ENCODE measurements around the gene EDARADD.
A peak's percentile ranks its signal among the peaks of the same experiment; 100 is the strongest.
"Not testable (repeated sequence)": the region's sequence is repeated elsewhere in the genome, so short reads cannot be mapped to it uniquely, and the experiment has no call there.

EDARADD gene

GRCh38 chr1:236471653-236472052, 77.6 kb downstream of the EDARADD start:
- Mint-ChIP-seq H3K4me1 (ENCODE audit: low read depth) (peaks cover 2% of the 10 kb centered on the region), H3K4me3 (no peak overlapping the region), H3K27ac (no peak overlapping the region), H3K9me3 (no peaks in the 10 kb centered on the region), H3K27me3 (peaks cover 5% of the 10 kb centered on the region), H3K36me3 (ENCODE audit: low read depth) (peaks cover 2% of the 10 kb centered on the region)
- no peak for DNase-seq

- H3K27ac Mint-ChIP-seq = no peak overlapping the region
- DNase-seq = no peak
Observed at GRCh38 chr1:236472850-236473788, 79.0 kb downstream of the EDARADD start.

GRCh38 chr1:236476019-236476418, 81.9 kb downstream of the EDARADD start:
- Mint-ChIP-seq H3K27ac (no peak overlapping the region), H3K27me3 (peaks cover 5% of the 10 kb centered on the region), H3K4me3 (no peak overlapping the region), H3K36me3 (ENCODE audit: low read depth) (peaks cover under 1% of the 10 kb centered on the region), H3K4me1 (ENCODE audit: low read depth) (no peaks in the 10 kb centered on the region), H3K9me3 (no peaks in the 10 kb centered on the region)
- no peak for DNase-seq

More at GRCh38 chr1:236472850-236473788, 79.0 kb downstream of the EDARADD start:
- Mint-ChIP-seq H3K27me3 (peaks cover 5% of the 10 kb centered on the region), H3K4me3 (no peak overlapping the region), H3K9me3 (no peaks in the 10 kb centered on the region), H3K36me3 (ENCODE audit: low read depth) (peaks cover 2% of the 10 kb centered on the region), H3K4me1 (ENCODE audit: low read depth) (peaks cover 2% of the 10 kb centered on the region)

- H3K27ac Mint-ChIP-seq = no peak overlapping the region
- H3K27me3 Mint-ChIP-seq = no peaks in the 10 kb centered on the region
- peaks cover under 1% of the 10 kb centered on the region for H3K4me1 Mint-ChIP-seq (ENCODE audit: low read depth)
- no peak for DNase-seq
- peaks cover 9% of the 10 kb centered on the region for H3K36me3 Mint-ChIP-seq (ENCODE audit: low read depth)
- H3K4me3 Mint-ChIP-seq = no peak overlapping the region
- H3K9me3 Mint-ChIP-seq = no peaks in the 10 kb centered on the region
Observed at GRCh38 chr1:236480758-236481436, 86.8 kb downstream of the EDARADD start.

GRCh38 chr1:236484310-236484971, 90.4 kb downstream of the EDARADD start:
- peaks cover 16% of the 10 kb centered on the region for H3K4me1 Mint-ChIP-seq (ENCODE audit: low read depth)
- H3K9me3 Mint-ChIP-seq = no peaks in the 10 kb centered on the region
- DNase-seq = no peak
- H3K27me3 Mint-ChIP-seq = no peaks in the 10 kb centered on the region
- H3K27ac Mint-ChIP-seq = no peak overlapping the region
- H3K36me3 Mint-ChIP-seq (ENCODE audit: low read depth) = peaks cover 9% of the 10 kb centered on the region
- no peak overlapping the region for H3K4me3 Mint-ChIP-seq

GRCh38 chr1:236486356-236487002, 92.4 kb downstream of the EDARADD start:
- Mint-ChIP-seq H3K36me3 (ENCODE audit: low read depth) (peaks cover 9% of the 10 kb centered on the region), H3K4me1 (ENCODE audit: low read depth) (peaks cover 24% of the 10 kb centered on the region), H3K27me3 (peaks cover 7% of the 10 kb centered on the region), H3K9me3 (no peaks in the 10 kb centered on the region), H3K4me3 (no peak overlapping the region), H3K27ac (peak overlapping the region; percentile 3)
- no peak for DNase-seq

GRCh38 chr1:236489161-236489560, 95.1 kb downstream of the EDARADD start:
- H3K9me3 Mint-ChIP-seq; DNase-seq; H3K36me3 Mint-ChIP-seq (ENCODE audit: low read depth); H3K4me3 Mint-ChIP-seq; H3K27ac Mint-ChIP-seq: not testable (repeated sequence)
- Mint-ChIP-seq H3K27me3 (peaks cover 12% of the 10 kb centered on the region), H3K4me1 (ENCODE audit: low read depth) (peaks cover 28% of the 10 kb centered on the region)

GRCh38 chr1:236489710-236490377, 95.8 kb downstream of the EDARADD start:
- no peak overlapping the region for H3K27ac Mint-ChIP-seq
- peaks cover 12% of the 10 kb centered on the region for H3K27me3 Mint-ChIP-seq
- no peaks in the 10 kb centered on the region for H3K36me3 Mint-ChIP-seq (ENCODE audit: low read depth)
- H3K4me3 Mint-ChIP-seq = no peak overlapping the region
- no peaks in the 10 kb centered on the region for H3K9me3 Mint-ChIP-seq
- no peak for DNase-seq
- H3K4me1 Mint-ChIP-seq (ENCODE audit: low read depth) = peaks cover 28% of the 10 kb centered on the region

- Mint-ChIP-seq H3K4me3 (no peak overlapping the region), H3K9me3 (no peaks in the 10 kb centered on the region), H3K27me3 (peaks cover 12% of the 10 kb centered on the region), H3K4me1 (ENCODE audit: low read depth) (peaks cover 24% of the 10 kb centered on the region), H3K36me3 (ENCODE audit: low read depth) (no peaks in the 10 kb centered on the region), H3K27ac (no peak overlapping the region)
- no peak for DNase-seq
Observed at GRCh38 chr1:236491469-236492136, 97.5 kb downstream of the EDARADD start.

- peaks cover 18% of the 10 kb centered on the region for H3K4me1 Mint-ChIP-seq (ENCODE audit: low read depth)
- DNase-seq = no peak
- H3K27me3 Mint-ChIP-seq = peaks cover 12% of the 10 kb centered on the region
- H3K4me3 Mint-ChIP-seq = no peak overlapping the region
- no peak overlapping the region for H3K27ac Mint-ChIP-seq
- no peaks in the 10 kb centered on the region for H3K36me3 Mint-ChIP-seq (ENCODE audit: low read depth)
- H3K9me3 Mint-ChIP-seq = no peaks in the 10 kb centered on the region
Observed at GRCh38 chr1:236492378-236492777, 98.3 kb downstream of the EDARADD start.

GRCh38 chr1:236494082-236494481, 100.0 kb downstream of the EDARADD start:
- peaks cover 15% of the 10 kb centered on the region for H3K4me1 Mint-ChIP-seq (ENCODE audit: low read depth)
- no peak for DNase-seq
- H3K36me3 Mint-ChIP-seq (ENCODE audit: low read depth) = no peaks in the 10 kb centered on the region
- no peak overlapping the region for H3K4me3 Mint-ChIP-seq
- no peak overlapping the region for H3K27ac Mint-ChIP-seq
- H3K27me3 Mint-ChIP-seq = peaks cover 12% of the 10 kb centered on the region
- no peaks in the 10 kb centered on the region for H3K9me3 Mint-ChIP-seq

GRCh38 chr1:236494586-236495466, 100.7 kb downstream of the EDARADD start:
- no peaks in the 10 kb centered on the region for H3K36me3 Mint-ChIP-seq (ENCODE audit: low read depth)
- H3K27me3 Mint-ChIP-seq = peaks cover 10% of the 10 kb centered on the region
- no peak for DNase-seq
- peaks cover 12% of the 10 kb centered on the region for H3K4me1 Mint-ChIP-seq (ENCODE audit: low read depth)
- no peaks in the 10 kb centered on the region for H3K9me3 Mint-ChIP-seq
- H3K27ac Mint-ChIP-seq = no peak overlapping the region
- H3K4me3 Mint-ChIP-seq = no peak overlapping the region
